ENCODE measurements around the gene ZNF396.

ZNF396 gene

GRCh38 chr18:35379421-35379820 lies 2.3 kb upstream of the ZNF396 start:
- H3K36me3 ChIP-seq (ENCODE audit: low read length), result no peaks in the 10 kb centered on the region
- no peaks in the 10 kb centered on the region for H3K79me2 ChIP-seq (ENCODE audit: insufficient read depth, low read length)

GRCh38 chr18:35378574-35378896 lies 1.4 kb upstream of the ZNF396 start:
- Histone ChIP-seq H3F3A (ENCODE audit: insufficient read depth) (no peaks in the 10 kb centered on the region), H4K20me1 (ENCODE audit: low read depth, low read length) (no peaks in the 10 kb centered on the region), H3K9ac (ENCODE audit: low read length) (no peak overlapping the region), H3K36me3 (ENCODE audit: low read length) (no peaks in the 10 kb centered on the region), H3K9me2 (replicated peaks; ENCODE audit: insufficient read depth, low read length) (no peaks in the 10 kb centered on the region), H3K27ac (ENCODE audit: low read depth, low read length) (no peak overlapping the region), H3K9me3 (ENCODE audit: insufficient read depth, low read length) (no peaks in the 10 kb centered on the region), H3K27me3 (ENCODE audit: low read length) (no peaks in the 10 kb centered on the region), H3K79me2 (ENCODE audit: insufficient read depth, low read length) (no peaks in the 10 kb centered on the region), H3K4me3 (ENCODE audit: insufficient read depth, low read length, poor library complexity, severe bottlenecking) (no peak overlapping the region), H3K4me2 (ENCODE audit: low read depth, low read length, poor library complexity, severe bottlenecking) (no peak overlapping the region), H2AFZ (ENCODE audit: low read depth, low read length, severe bottlenecking) (no peak overlapping the region)
- no peak for TF ChIP-seq CTCF (IDR thresholded peaks at IDR 0.05; ENCODE audit: insufficient read depth, low read length, poor library complexity, severe bottlenecking)
- no peak for TF ChIP-seq EZH2phosphoT487 (conservative IDR thresholded peaks at IDR 0.05; ENCODE audit: low read length)

More at GRCh38 chr18:35379421-35379820, 2.3 kb upstream of the ZNF396 start:
- H3K9me3 ChIP-seq (ENCODE audit: insufficient read depth, low read length), result no peaks in the 10 kb centered on the region
- H3K27me3 ChIP-seq (ENCODE audit: low read length), result no peaks in the 10 kb centered on the region
- no peak overlapping the region for H3K27ac ChIP-seq (ENCODE audit: low read depth, low read length)
- no peak overlapping the region for H3K9ac ChIP-seq (ENCODE audit: low read length)
- no peak overlapping the region for H2AFZ ChIP-seq (ENCODE audit: low read depth, low read length, severe bottlenecking)
- H3K4me2 ChIP-seq (ENCODE audit: low read depth, low read length, poor library complexity, severe bottlenecking), result no peak overlapping the region
- H3K4me3 ChIP-seq (ENCODE audit: insufficient read depth, low read length, poor library complexity, severe bottlenecking), result no peak overlapping the region
- no peaks in the 10 kb centered on the region for H3F3A ChIP-seq (ENCODE audit: insufficient read depth)
- no peaks in the 10 kb centered on the region for H3K9me2 ChIP-seq (replicated peaks; ENCODE audit: insufficient read depth, low read length)
- no peaks in the 10 kb centered on the region for H4K20me1 ChIP-seq (ENCODE audit: low read depth, low read length)
- TF ChIP-seq EZH2phosphoT487 (conservative IDR thresholded peaks at IDR 0.05; ENCODE audit: low read length) (no peak), CTCF (IDR thresholded peaks at IDR 0.05; ENCODE audit: insufficient read depth, low read length, poor library complexity, severe bottlenecking) (no peak)

GRCh38 chr18:35377875-35378573 lies 887 bp upstream of the ZNF396 start:
- no peaks in the 10 kb centered on the region for H4K20me1 ChIP-seq (ENCODE audit: low read depth, low read length)
- no peak overlapping the region for H3K9ac ChIP-seq (ENCODE audit: low read length)
- H3K9me2 ChIP-seq (replicated peaks; ENCODE audit: insufficient read depth, low read length), result no peaks in the 10 kb centered on the region
- TF ChIP-seq CTCF (IDR thresholded peaks at IDR 0.05; ENCODE audit: insufficient read depth, low read length, poor library complexity, severe bottlenecking) (no peak), EZH2phosphoT487 (conservative IDR thresholded peaks at IDR 0.05; ENCODE audit: low read length) (no peak)
- no peaks in the 10 kb centered on the region for H3K36me3 ChIP-seq (ENCODE audit: low read length)
- no peaks in the 10 kb centered on the region for H3K27me3 ChIP-seq (ENCODE audit: low read length)
- H3K27ac ChIP-seq (ENCODE audit: low read depth, low read length), result no peak overlapping the region
- no peak overlapping the region for H2AFZ ChIP-seq (ENCODE audit: low read depth, low read length, severe bottlenecking)
- no peaks in the 10 kb centered on the region for H3K79me2 ChIP-seq (ENCODE audit: insufficient read depth, low read length)
- H3F3A ChIP-seq (ENCODE audit: insufficient read depth), result no peaks in the 10 kb centered on the region
- H3K4me2 ChIP-seq (ENCODE audit: low read depth, low read length, poor library complexity, severe bottlenecking), result no peak overlapping the region
- H3K4me3 ChIP-seq (ENCODE audit: insufficient read depth, low read length, poor library complexity, severe bottlenecking), result no peak overlapping the region
- no peaks in the 10 kb centered on the region for H3K9me3 ChIP-seq (ENCODE audit: insufficient read depth, low read length)

Measured in SU-DHL-6 (cell line).